ENCODE measurements around the gene CAMTA1. TPM values are rescaled to one million over a fixed set of nuclear protein-coding genes. Genes with fewer than 3 reads are reported as not detected.
A peak's percentile ranks its signal among the peaks of the same experiment; 100 is the strongest.
"Not testable (repeated sequence)": the region's sequence is repeated elsewhere in the genome, so short reads cannot be mapped to it uniquely, and the experiment has no call there.

The CAMTA1 gene
- total RNA-seq, 1 experiment from 2014 or later, result 102 TPM

GRCh38 chr1:7145947-7146346 is 360.7 kb downstream of the CAMTA1 start:
- H3K36me3 ChIP-seq (replicated peaks; ENCODE audit: control insufficient read depth, insufficient read depth, low read length), result no peaks in the 10 kb centered on the region
- DNase-seq, result no peak
- peaks cover 3% of the 10 kb centered on the region; the same call in 1 of the 2 replicates for H3K27me3 ChIP-seq (ENCODE audit: control insufficient read depth, insufficient read depth, low read length)
- no peak overlapping the region for H3K4me3 ChIP-seq (ENCODE audit: insufficient read depth, low read depth, low read length)

GRCh38 chr1:7146710-7147109 is 361.5 kb downstream of the CAMTA1 start:
- no peak overlapping the region for H3K4me3 ChIP-seq (ENCODE audit: insufficient read depth, low read depth, low read length)
- H3K36me3 ChIP-seq (replicated peaks; ENCODE audit: control insufficient read depth, insufficient read depth, low read length), result no peaks in the 10 kb centered on the region
- H3K27me3 ChIP-seq (ENCODE audit: control insufficient read depth, insufficient read depth, low read length), result peaks cover 3% of the 10 kb centered on the region; the same call in 1 of the 2 replicates
- DNase-seq, result no peak

DNA sequence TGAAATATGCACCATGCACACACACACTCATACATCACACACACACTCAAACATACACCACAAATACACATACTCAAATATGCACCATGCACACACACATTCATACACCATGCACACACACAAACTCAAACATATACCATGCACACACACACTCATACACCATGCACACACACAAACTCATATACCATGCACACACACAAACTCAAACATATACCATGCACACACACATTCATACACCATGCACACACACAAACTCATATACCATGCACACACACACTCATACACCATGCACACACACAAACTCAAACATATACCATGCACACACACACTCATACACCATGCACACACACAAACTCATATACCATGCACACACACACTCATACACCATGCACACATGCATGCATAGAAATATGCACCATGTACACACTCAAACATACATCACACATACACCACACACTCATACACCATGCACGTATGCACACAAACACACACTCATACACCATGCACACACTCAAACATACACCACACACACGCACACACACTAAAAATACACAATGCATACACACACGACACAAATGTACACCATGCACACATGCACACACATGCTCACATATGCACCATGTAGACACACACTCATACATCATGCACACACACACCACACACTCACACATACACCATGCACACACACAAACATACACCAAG is 362.5 kb downstream of the CAMTA1 start:
- not testable (repeated sequence) for H3K27me3 ChIP-seq (ENCODE audit: control insufficient read depth, insufficient read depth, low read length); H3K36me3 ChIP-seq (replicated peaks; ENCODE audit: control insufficient read depth, insufficient read depth, low read length); DNase-seq; H3K4me3 ChIP-seq (ENCODE audit: insufficient read depth, low read depth, low read length)

DNA sequence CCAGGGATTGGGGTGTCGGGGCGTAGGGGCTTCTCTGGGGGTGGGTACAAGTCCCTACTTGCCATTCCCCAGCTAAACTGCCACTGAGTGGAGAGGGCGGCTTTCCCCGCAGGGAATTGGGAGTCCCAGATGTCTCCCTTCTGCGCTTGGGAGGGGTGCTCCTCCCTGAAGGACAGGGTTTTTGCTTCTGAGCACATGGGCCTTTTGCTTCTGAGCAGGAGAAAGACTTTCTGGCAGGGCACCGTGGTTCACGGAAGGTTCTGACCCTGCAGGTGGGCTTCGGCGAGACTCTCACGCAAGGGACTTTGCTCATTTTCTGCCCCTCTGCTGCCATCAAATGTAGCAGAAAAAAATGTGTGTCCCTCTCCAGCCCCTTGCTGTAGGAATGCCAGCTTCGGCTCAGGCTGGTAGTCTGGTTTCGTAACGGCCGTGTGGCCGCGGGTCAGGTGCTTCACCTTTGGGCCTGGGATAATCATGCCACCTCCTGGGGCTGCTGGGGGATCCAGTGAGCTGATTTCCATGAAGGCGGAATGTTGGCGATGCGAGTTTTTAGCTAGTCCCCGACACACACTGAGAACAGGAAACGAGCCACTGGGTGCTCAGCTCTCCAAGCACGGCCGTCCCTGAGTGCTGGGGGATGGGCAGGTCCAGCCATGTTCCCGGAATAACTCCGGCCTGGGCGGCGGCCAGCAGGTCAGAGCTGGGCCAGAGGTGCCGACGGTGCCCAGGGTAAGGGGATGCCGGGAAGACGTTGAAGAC is 364.0 kb downstream of the CAMTA1 start:
- no peak overlapping the region for H3K4me3 ChIP-seq (ENCODE audit: insufficient read depth, low read depth, low read length)
- peaks cover 3% of the 10 kb centered on the region; the same call in 1 of the 2 replicates for H3K27me3 ChIP-seq (ENCODE audit: control insufficient read depth, insufficient read depth, low read length)
- H3K36me3 ChIP-seq (replicated peaks; ENCODE audit: control insufficient read depth, insufficient read depth, low read length), result no peaks in the 10 kb centered on the region
- peak; percentile 80 for DNase-seq

DNA sequence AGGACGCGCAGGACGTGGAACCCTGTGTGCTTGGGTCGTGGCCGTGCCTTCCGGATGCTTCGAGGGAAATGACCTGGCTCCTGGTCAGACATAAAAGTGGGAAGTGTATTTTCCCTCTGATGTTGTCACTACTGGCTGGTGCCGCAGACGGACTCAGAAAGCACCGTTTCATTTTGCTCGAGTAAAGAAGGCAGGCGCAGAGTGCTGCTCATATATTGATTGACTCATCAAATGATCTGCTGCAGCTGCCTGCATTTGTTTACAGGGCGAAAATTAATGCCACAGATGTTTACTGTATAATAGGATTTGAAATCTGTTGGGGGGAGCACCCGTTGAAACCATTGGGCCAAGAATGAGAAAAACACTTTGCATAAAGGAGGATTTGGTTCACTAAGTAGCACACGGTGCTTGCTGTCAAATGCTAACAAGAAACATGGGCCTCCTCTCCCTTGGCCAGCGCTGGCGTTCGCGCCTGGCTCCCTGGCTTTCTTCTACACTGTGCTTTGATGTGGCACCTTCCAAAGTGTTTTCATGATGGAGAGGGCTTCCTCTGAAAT is 365.5 kb downstream of the CAMTA1 start:
- Histone ChIP-seq H3K27me3 (ENCODE audit: control insufficient read depth, insufficient read depth, low read length) (peaks cover 3% of the 10 kb centered on the region; the same call in 1 of the 2 replicates), H3K36me3 (replicated peaks; ENCODE audit: control insufficient read depth, insufficient read depth, low read length) (no peaks in the 10 kb centered on the region), H3K4me3 (ENCODE audit: insufficient read depth, low read depth, low read length) (no peak overlapping the region)
- DNase-seq, result no peak

- H3K36me3 ChIP-seq (replicated peaks; ENCODE audit: control insufficient read depth, insufficient read depth, low read length), result no peaks in the 10 kb centered on the region
- no peak overlapping the region for H3K4me3 ChIP-seq (ENCODE audit: insufficient read depth, low read depth, low read length)
- DNase-seq, result no peak
- H3K27me3 ChIP-seq (ENCODE audit: control insufficient read depth, insufficient read depth, low read length), result peaks cover 3% of the 10 kb centered on the region; the same call in 1 of the 2 replicates
Measured at GRCh38 chr1:7151978-7152377, 366.7 kb downstream of the CAMTA1 start.

- Histone ChIP-seq H3K4me3 (ENCODE audit: insufficient read depth, low read depth, low read length) (no peak overlapping the region), H3K27me3 (ENCODE audit: control insufficient read depth, insufficient read depth, low read length) (peaks cover 3% of the 10 kb centered on the region; the same call in 1 of the 2 replicates), H3K36me3 (replicated peaks; ENCODE audit: control insufficient read depth, insufficient read depth, low read length) (no peaks in the 10 kb centered on the region)
- no peak for DNase-seq
Measured at GRCh38 chr1:7152655-7153054, 367.4 kb downstream of the CAMTA1 start.

DNA sequence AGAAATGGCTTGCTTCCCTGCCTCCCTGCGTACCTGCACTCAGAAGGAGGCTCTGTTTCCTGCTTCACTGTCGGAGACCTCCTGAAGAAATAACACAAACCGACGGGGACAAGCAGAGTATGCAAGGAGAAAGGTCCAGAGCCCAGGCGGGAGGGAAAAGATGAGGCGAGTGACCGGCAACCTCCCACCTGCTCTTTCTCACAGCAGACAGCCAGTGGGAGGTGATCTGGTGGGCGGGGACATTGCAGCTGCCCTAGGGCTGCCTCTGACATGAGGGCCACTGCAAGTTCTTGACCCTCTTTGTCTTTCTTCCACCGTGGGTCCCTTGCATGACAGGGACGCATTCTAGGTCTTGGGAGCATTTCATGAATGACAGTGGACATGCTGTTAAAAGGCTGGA is 368.2 kb downstream of the CAMTA1 start:
- Histone ChIP-seq H3K4me3 (ENCODE audit: insufficient read depth, low read depth, low read length) (no peak overlapping the region), H3K27me3 (ENCODE audit: control insufficient read depth, insufficient read depth, low read length) (peaks cover 2% of the 10 kb centered on the region; the same call in 1 of the 2 replicates), H3K36me3 (replicated peaks; ENCODE audit: control insufficient read depth, insufficient read depth, low read length) (no peaks in the 10 kb centered on the region)
- peak; percentile 62 for DNase-seq

DNA sequence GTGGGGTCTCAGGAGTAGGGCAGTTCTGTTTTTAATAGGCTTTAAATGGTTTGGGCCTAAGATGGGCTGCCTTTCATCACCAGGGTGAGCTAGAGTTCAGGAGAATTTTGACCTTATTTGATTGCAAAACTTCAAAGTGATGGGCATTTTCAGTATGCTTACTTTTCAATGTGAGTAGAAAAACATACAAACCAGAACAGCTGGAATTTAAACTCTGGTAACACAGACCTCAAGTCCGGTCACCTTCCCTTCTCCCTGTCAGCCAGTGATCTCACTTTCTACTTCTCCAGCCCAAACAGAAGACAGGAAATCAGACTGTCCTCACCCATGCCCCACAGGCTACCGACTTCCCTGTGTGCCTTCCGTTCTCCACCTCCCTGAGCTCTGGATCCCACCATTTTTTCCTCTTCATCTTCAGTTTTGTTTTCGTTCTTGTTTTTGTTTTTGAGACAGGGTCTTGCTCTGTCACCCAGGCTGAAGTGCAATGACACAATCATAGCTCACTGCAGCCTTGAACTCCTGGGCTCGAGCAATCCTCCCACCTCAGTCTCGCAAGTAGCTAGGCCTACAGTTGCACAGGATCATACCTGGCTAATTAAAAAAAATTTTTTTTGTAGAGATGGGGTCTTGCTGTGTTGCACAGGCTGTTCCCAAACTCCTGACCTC is 374.0 kb downstream of the CAMTA1 start:
- Histone ChIP-seq H3K27me3 (ENCODE audit: control insufficient read depth, insufficient read depth, low read length) (no peaks in the 10 kb centered on the region), H3K4me3 (ENCODE audit: insufficient read depth, low read depth, low read length) (no peak overlapping the region), H3K36me3 (replicated peaks; ENCODE audit: control insufficient read depth, insufficient read depth, low read length) (no peaks in the 10 kb centered on the region)
- DNase-seq, result no peak

DNA sequence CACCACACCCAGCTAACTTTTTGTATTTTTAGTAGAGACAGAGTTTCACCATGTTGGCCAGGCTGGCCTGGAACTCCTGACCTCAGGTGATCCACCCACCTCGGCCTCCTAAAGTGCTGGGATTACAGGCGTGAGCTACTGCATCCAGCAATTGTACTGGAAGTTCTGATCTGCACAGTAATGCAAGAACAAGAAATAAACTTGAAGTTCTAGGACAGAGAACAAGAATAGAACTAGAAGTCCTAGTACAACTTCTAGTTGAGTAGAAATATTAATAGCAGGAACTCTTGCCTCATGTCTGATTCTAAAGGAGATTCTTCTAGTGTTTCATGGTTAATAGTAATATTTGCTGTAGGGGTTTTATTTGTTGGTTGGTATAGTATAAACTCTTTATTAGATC is 383.3 kb downstream of the CAMTA1 start:
- DNase-seq; H3K4me3 ChIP-seq (ENCODE audit: insufficient read depth, low read depth, low read length); H3K36me3 ChIP-seq (replicated peaks; ENCODE audit: control insufficient read depth, insufficient read depth, low read length); H3K27me3 ChIP-seq (ENCODE audit: control insufficient read depth, insufficient read depth, low read length): not testable (repeated sequence)

DNA sequence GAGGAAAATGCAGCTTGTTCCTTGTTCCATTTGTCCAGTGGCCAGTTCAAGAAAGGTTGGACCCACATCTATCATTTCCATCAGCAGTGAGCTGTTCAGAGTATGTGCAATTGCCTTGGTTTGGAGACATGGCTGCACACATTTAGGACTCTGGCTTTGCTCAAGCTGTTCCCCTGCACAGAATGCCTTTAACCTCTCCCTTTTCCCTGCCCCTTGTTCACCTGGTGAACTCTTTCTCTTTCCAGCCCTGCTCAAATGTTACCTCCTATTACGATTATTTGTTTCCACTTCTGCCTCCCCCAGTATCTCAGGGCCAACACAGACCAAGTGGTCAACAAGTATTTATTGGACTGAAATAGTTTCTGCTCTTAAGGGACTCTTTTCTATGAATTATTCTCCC is 385.9 kb downstream of the CAMTA1 start:
- Histone ChIP-seq H3K27me3 (ENCODE audit: control insufficient read depth, insufficient read depth, low read length) (no peaks in the 10 kb centered on the region), H3K36me3 (replicated peaks; ENCODE audit: control insufficient read depth, insufficient read depth, low read length) (no peaks in the 10 kb centered on the region)
- no peak for DNase-seq

DNA sequence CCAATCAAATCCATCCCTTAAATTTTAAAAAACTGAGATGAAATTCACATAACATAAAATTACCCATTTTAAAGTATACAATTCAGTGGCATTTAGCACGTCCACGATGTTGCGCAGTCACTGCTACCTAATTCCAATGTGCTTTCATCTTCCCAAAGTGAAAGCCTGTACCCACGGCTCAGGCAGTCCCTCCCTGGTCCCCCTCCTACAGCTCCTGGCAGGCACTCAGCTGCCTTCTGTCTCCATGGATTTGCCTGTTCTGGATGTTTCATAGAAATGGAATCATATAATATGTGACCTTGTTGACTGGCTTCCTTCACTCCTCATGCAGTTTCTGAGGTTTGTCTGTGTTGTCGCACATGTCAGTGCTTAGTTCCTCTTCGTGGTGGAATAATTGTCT is 386.3 kb downstream of the CAMTA1 start:
- Histone ChIP-seq H3K27me3 (ENCODE audit: control insufficient read depth, insufficient read depth, low read length) (no peaks in the 10 kb centered on the region), H3K4me3 (ENCODE audit: insufficient read depth, low read depth, low read length) (no peak overlapping the region), H3K36me3 (replicated peaks; ENCODE audit: control insufficient read depth, insufficient read depth, low read length) (no peaks in the 10 kb centered on the region)
- no peak for DNase-seq

More for the DNA sequence above, 385.9 kb downstream of the CAMTA1 start:
- H3K4me3 ChIP-seq (ENCODE audit: insufficient read depth, low read depth, low read length), result no peak overlapping the region

- H3K4me3 ChIP-seq (ENCODE audit: insufficient read depth, low read depth, low read length), result no peak overlapping the region
- DNase-seq, result no peak
- no peaks in the 10 kb centered on the region for H3K36me3 ChIP-seq (replicated peaks; ENCODE audit: control insufficient read depth, insufficient read depth, low read length)
- H3K27me3 ChIP-seq (ENCODE audit: control insufficient read depth, insufficient read depth, low read length), result no peaks in the 10 kb centered on the region
Measured at GRCh38 chr1:7172804-7173203, 387.6 kb downstream of the CAMTA1 start.

GRCh38 chr1:7174561-7174960 is 389.3 kb downstream of the CAMTA1 start:
- Histone ChIP-seq H3K27me3 (ENCODE audit: control insufficient read depth, insufficient read depth, low read length) (no peaks in the 10 kb centered on the region), H3K36me3 (replicated peaks; ENCODE audit: control insufficient read depth, insufficient read depth, low read length) (no peaks in the 10 kb centered on the region), H3K4me3 (ENCODE audit: insufficient read depth, low read depth, low read length) (no peak overlapping the region)
- no peak for DNase-seq
